HEK293 (cell line): ENCODE data around the gene MTURN.

ENCODE experiments used
- CTCF ChIP-seq: fragments of 450-650 bp; formaldehyde crosslinking; IDR thresholded peaks from 2 replicates; pipeline ENCODE4 v1.5.1; 2016; ENCODE audit warnings: missing biosample characterization, missing genetic modification characterization
- HIC1 ChIP-seq: fragments of 450-650 bp; formaldehyde crosslinking; IDR thresholded peaks from 2 replicates; pipeline ENCODE4 v1.5.1; 2016; ENCODE audit warnings: missing biosample characterization, missing genetic modification characterization
- HOXA7 ChIP-seq: sonication (generic); formaldehyde crosslinking; IDR thresholded peaks from 2 replicates; pipeline ENCODE4 v1.8.1; 2022; ENCODE audit warnings: missing genetic modification reagents, borderline replicate concordance
- KLF1 ChIP-seq: fragments of 450-650 bp; formaldehyde crosslinking; IDR thresholded peaks from 2 replicates; pipeline ENCODE4 v1.5.1; 2016; ENCODE audit warnings: missing biosample characterization, missing genetic modification characterization
- PBX3 ChIP-seq: sonication (generic); formaldehyde crosslinking; IDR thresholded peaks from 2 replicates; pipeline ENCODE4 v1.8.1; 2022; ENCODE audit warnings: mild to moderate bottlenecking, moderate library complexity, missing genetic modification reagents
- PRDM6 ChIP-seq: fragments of 450-650 bp; formaldehyde crosslinking; IDR thresholded peaks from 2 replicates; pipeline ENCODE4 v1.5.1; 2017; ENCODE audit warnings: missing biosample characterization, missing genetic modification characterization
- ZBTB11 ChIP-seq: fragments of 450-650 bp; formaldehyde crosslinking; conservative IDR thresholded peaks from 2 replicates; pipeline ENCODE4 v1.5.1; 2016; ENCODE audit warnings: low read depth, missing biosample characterization, missing genetic modification characterization
- ZNF239 ChIP-seq: fragments of 450-650 bp; formaldehyde crosslinking; IDR thresholded peaks from 2 replicates; pipeline ENCODE4 v1.5.1; 2016; ENCODE audit warnings: missing biosample characterization, missing genetic modification characterization
- ZNF280D ChIP-seq: fragments of 450-650 bp; formaldehyde crosslinking; IDR thresholded peaks from 2 replicates; pipeline ENCODE4 v1.5.1; 2016; ENCODE audit warnings: missing biosample characterization, missing genetic modification characterization
- ZNF311 ChIP-seq: fragments of 450-650 bp; formaldehyde crosslinking; IDR thresholded peaks from 2 replicates; pipeline ENCODE4 v1.5.1; 2017; ENCODE audit warnings: missing biosample characterization, missing genetic modification characterization, borderline replicate concordance
- ZNF350 ChIP-seq: fragments of 450-650 bp; formaldehyde crosslinking; IDR thresholded peaks from 2 replicates; pipeline ENCODE4 v1.5.0; 2017; ENCODE audit warnings: missing biosample characterization, mild to moderate bottlenecking, missing genetic modification characterization
- ZNF48 ChIP-seq: fragments of 450-650 bp; formaldehyde crosslinking; IDR thresholded peaks from 2 replicates; pipeline ENCODE4 v1.5.1; 2016; ENCODE audit warnings: missing biosample characterization, missing genetic modification characterization
- ZNF488 ChIP-seq: fragments of 450-650 bp; formaldehyde crosslinking; IDR thresholded peaks from 2 replicates; pipeline ENCODE4 v1.5.1; 2016; ENCODE audit warnings: missing biosample characterization, missing genetic modification characterization

GRCh38 chr7:30196408-30196807, 61.6 kb downstream of the MTURN start:
- TF ChIP-seq CTCF: no peak
- TF ChIP-seq HIC1 (tag by site-specific recombination): no peak
- TF ChIP-seq PRDM6 (tag by site-specific recombination): no peak
- TF ChIP-seq HOXA7 (CRISPR knock-in tag): no peak
- TF ChIP-seq ZNF311: no peak
- no peak for TF ChIP-seq ZNF239 (tag by site-specific recombination)
- no peak for TF ChIP-seq ZBTB11 (tag by site-specific recombination)
- TF ChIP-seq KLF1: no peak
- TF ChIP-seq ZNF48: no peak
- no peak for TF ChIP-seq ZNF280D (tag by site-specific recombination)
- no peak for TF ChIP-seq ZNF488 (tag by site-specific recombination)
- TF ChIP-seq PBX3 (CRISPR knock-in tag): no peak
- TF ChIP-seq ZNF350: no peak
